HG02588 (cell line): Measurements from ENCODE around the gene LDLRAD4.

Experiments used
- ATAC-seq: cut with Tn5 transposase; IDR thresholded peaks from one replicate; pipeline ENCODE4 v1.9.1; 2021; ENCODE audit warnings: mild to moderate bottlenecking, moderate library complexity; ENCODE audit not compliant: unreplicated experiment

Gene LDLRAD4

GRCh38 chr18:13218368-13218991, at the start of gene LDLRAD4:
Gene LDLRAD4, plus strand, starts transcription at chr18:13218760.
- ATAC-seq: no peak

- no peak for ATAC-seq
Measured at GRCh38 chr18:13173578-13174145, 44.9 kb upstream of the LDLRAD4 start.

- ATAC-seq: no peak
Measured at GRCh38 chr18:13175266-13175665, 43.3 kb upstream of the LDLRAD4 start.

GRCh38 chr18:13175754-13176210, 42.8 kb upstream of the LDLRAD4 start:
- ATAC-seq: no peak

- ATAC-seq: no peak
Measured at GRCh38 chr18:13176847-13177246, 41.7 kb upstream of the LDLRAD4 start.

- ATAC-seq: no peak
Measured at GRCh38 chr18:13178197-13178596, 40.4 kb upstream of the LDLRAD4 start.

GRCh38 chr18:13178976-13179375, 39.6 kb upstream of the LDLRAD4 start:
- ATAC-seq: no peak

- ATAC-seq: no peak
Measured at GRCh38 chr18:13179566-13180113, 38.9 kb upstream of the LDLRAD4 start.

GRCh38 chr18:13180614-13181375, 37.8 kb upstream of the LDLRAD4 start:
- no peak for ATAC-seq

GRCh38 chr18:13181765-13182164, 36.8 kb upstream of the LDLRAD4 start:
- no peak for ATAC-seq

- ATAC-seq: no peak
Measured at GRCh38 chr18:13183359-13183758, 35.2 kb upstream of the LDLRAD4 start.

- no peak for ATAC-seq
Measured at GRCh38 chr18:13183790-13184189, 34.8 kb upstream of the LDLRAD4 start.

GRCh38 chr18:13184396-13184795, 34.2 kb upstream of the LDLRAD4 start:
- ATAC-seq: no peak

GRCh38 chr18:13185675-13186198, 32.8 kb upstream of the LDLRAD4 start:
- no peak for ATAC-seq

- no peak for ATAC-seq
Measured at GRCh38 chr18:13186687-13187086, 31.9 kb upstream of the LDLRAD4 start.

- no peak for ATAC-seq
Measured at GRCh38 chr18:13187498-13187897, 31.1 kb upstream of the LDLRAD4 start.

- ATAC-seq: no peak
Measured at GRCh38 chr18:13191031-13191430, 27.5 kb upstream of the LDLRAD4 start.

- ATAC-seq: no peak
Measured at GRCh38 chr18:13191779-13192178, 26.8 kb upstream of the LDLRAD4 start.

GRCh38 chr18:13192970-13193369, 25.6 kb upstream of the LDLRAD4 start:
- ATAC-seq: no peak

GRCh38 chr18:13194239-13194638, 24.3 kb upstream of the LDLRAD4 start:
- ATAC-seq: no peak

- no peak for ATAC-seq
Measured at GRCh38 chr18:13198701-13199100, 19.9 kb upstream of the LDLRAD4 start.

- no peak for ATAC-seq
Measured at GRCh38 chr18:13199169-13199568, 19.4 kb upstream of the LDLRAD4 start.
